IPS-18c (cell line): ENCODE results near the gene EYA2.
"Not testable (repeated sequence)": the region's sequence is repeated elsewhere in the genome, so short reads cannot be mapped to it uniquely, and the experiment has no call there.

Source experiments
- H3K4me3 ChIP-seq: 2 replicates; pipeline ENCODE4 v1.7.0; 2013; ENCODE audit warnings: low read depth, mild to moderate bottlenecking, low read length, moderate library complexity; ENCODE audit not compliant: insufficient read depth
- H3K9me3 ChIP-seq: one replicate; pipeline ENCODE4 v1.6.1; 2013; ENCODE audit warnings: mild to moderate bottlenecking, low read length, moderate library complexity; ENCODE audit not compliant: control insufficient read depth, insufficient read depth

The EYA2 gene

GRCh38 chr20:47189060-47189459, 294.4 kb downstream of the EYA2 start:
- Histone ChIP-seq H3K9me3 (no peaks in the 10 kb centered on the region), H3K4me3 (no peak overlapping the region)

GRCh38 chr20:47191074-47191673, 296.5 kb downstream of the EYA2 start:
- Histone ChIP-seq H3K9me3 (no peaks in the 10 kb centered on the region), H3K4me3 (no peak overlapping the region)

DNA sequence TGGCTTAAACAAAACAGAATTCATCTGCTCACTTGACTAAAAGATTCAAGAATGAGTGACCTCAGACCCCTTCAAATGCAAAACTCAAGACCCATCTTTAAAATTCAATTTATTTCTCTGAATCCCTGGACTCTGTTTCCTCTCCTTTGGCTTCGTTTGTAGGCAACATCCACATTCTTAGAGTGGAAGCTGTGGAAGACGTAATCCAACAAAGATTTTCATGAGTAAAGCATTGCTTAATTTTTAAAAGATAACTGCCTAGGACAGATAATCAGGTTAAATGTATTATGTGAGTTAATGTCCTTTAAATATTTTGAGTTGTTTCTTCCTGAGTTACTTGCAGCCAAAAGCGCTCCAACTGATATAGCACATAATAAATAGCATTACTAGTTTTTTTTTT, 297.3 kb downstream of the EYA2 start:
- peaks cover under 1% of the 10 kb centered on the region for H3K9me3 ChIP-seq
- H3K4me3 ChIP-seq = no peak overlapping the region

- peaks cover 2% of the 10 kb centered on the region for H3K9me3 ChIP-seq
- H3K4me3 ChIP-seq = no peak overlapping the region
Measured at GRCh38 chr20:47195573-47195972, 300.9 kb downstream of the EYA2 start.

GRCh38 chr20:47196091-47197081, 301.7 kb downstream of the EYA2 start:
- no peak overlapping the region for H3K4me3 ChIP-seq
- peaks cover 2% of the 10 kb centered on the region for H3K9me3 ChIP-seq

GRCh38 chr20:47198254-47198671, 303.6 kb downstream of the EYA2 start:
- no peak overlapping the region for H3K4me3 ChIP-seq

DNA sequence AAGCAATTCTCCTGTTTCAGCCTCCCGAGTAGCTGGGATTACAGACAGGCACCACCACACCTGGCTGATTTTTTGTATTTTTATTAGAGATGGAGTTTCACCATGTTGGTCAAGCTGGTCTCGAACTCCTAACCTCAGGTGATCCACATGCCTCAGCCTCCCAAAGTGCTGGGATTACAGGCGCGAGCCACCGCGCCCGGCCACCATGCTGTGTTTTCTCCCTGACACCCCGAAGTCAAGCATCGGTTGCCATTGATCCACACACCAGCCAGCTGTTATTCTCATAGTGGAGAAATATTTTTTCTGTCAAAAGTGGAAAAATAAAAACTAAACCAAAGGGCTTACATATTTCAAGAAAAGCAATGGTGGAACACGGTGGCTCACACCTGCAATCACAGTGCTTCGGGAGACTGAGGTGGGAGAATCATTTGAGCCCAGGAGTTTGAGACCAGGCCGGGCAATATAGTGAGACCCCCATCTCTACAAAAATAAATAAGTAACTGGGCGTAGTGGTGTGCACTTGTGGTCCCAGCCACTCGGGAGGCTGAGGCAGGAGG, 304.4 kb downstream of the EYA2 start:
- Histone ChIP-seq H3K9me3 (peaks cover 2% of the 10 kb centered on the region), H3K4me3 (no peak overlapping the region)

More at GRCh38 chr20:47198254-47198671, 303.6 kb downstream of the EYA2 start:
- H3K9me3 ChIP-seq = peaks cover 2% of the 10 kb centered on the region

GRCh38 chr20:47201074-47201730, 306.6 kb downstream of the EYA2 start:
- Histone ChIP-seq H3K4me3 (no peak overlapping the region), H3K9me3 (peaks cover 2% of the 10 kb centered on the region)

DNA sequence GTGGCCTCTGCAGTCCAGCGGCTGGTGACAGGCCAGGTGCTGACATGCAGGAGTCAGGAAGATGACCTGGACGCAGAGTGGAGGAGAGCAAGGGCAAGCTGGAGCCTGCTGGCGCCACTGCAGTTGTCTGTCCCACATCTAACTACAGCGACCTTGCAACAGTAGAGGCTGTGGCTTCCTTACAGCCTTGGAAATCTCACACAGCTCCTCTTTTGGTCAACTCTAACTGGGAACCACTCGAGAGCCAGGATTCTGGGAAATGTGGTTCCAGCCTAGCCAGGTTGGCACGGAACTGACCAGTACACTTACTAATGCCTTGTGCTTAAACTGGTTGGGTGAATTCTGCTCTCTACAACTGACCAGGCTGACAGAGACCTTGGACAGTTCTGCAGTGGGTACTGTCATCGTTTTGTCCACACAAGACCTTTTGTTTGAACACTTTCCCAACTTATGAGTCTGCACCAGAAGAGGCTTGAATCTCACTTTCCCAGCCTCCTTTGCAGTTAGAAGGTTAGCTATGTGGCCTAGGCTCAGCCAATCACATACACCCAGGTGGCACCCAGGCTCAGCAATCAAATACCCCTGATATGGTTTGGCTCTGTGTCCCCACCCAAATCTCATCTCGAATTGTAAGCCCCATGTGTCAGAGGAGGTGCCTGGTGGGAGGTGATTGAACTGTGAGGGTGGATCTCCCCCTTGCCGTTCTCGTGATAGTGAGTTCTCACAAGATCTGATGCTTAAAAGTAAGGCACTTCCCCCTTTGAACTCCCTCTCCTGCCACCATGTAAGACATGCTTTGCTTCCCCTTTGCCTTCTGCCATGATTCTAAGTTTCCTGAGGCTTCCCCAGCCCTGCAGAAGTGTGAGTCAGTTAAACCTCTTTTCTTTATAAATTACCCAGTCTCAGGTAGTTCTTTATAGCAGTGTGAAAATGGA, 308.4 kb downstream of the EYA2 start:
- H3K4me3 ChIP-seq = no peak overlapping the region
- H3K9me3 ChIP-seq = no peaks in the 10 kb centered on the region

- H3K4me3 ChIP-seq = no peak overlapping the region
- no peaks in the 10 kb centered on the region for H3K9me3 ChIP-seq
Measured at GRCh38 chr20:47204008-47204849, 309.6 kb downstream of the EYA2 start.

DNA sequence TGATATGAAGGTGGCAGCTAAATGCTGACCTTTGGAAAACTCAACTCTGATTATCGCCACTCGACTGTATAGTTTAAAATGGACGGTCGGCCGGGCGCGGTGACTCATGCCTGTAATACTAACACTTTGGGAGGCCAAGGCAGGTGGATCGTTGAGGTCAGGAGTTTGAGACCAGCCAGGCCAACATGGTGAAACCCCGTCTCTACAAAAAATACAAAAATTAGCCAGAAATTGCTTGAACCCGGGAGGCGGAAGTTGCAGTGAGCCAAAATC, 310.1 kb downstream of the EYA2 start:
- H3K4me3 ChIP-seq, H3K9me3 ChIP-seq: not testable (repeated sequence)

- Histone ChIP-seq H3K9me3 (no peaks in the 10 kb centered on the region), H3K4me3 (no peak overlapping the region)
Measured at GRCh38 chr20:47205577-47206123, 311.0 kb downstream of the EYA2 start.

DNA sequence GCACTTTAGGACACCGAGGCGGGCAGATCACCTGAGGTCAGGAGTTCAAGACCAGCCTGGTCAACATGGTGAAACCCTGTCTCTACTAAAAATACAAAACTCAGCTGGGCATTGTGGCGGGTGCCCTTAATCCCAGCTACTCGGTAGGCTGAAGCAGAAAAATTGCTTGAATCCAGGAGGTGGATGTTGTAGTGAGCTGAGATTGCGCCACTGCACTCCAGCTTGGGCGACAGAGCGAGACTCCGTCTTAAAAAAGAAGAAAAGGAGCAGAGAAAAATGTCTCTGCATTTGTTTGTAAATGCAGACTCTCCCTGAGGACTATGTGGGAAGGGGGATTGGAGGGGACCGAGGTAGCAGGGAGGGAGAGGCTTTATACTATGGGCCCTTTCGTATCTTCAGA, 311.9 kb downstream of the EYA2 start:
- not testable (repeated sequence) for H3K9me3 ChIP-seq, H3K4me3 ChIP-seq

GRCh38 chr20:47206962-47207641, 312.5 kb downstream of the EYA2 start:
- H3K4me3 ChIP-seq = no peak overlapping the region
- H3K9me3 ChIP-seq = no peaks in the 10 kb centered on the region

GRCh38 chr20:47208534-47209174, 314.0 kb downstream of the EYA2 start:
- Histone ChIP-seq H3K9me3 (no peaks in the 10 kb centered on the region), H3K4me3 (no peak overlapping the region)
